RKO (cell line): Measurements from ENCODE around the gene COL18A1.
"Not testable (repeated sequence)": the region's sequence is repeated elsewhere in the genome, so short reads cannot be mapped to it uniquely, and the experiment has no call there.

Experiments
- DNase-seq: peaks from one replicate; pipeline ENCODE4 v3.0.0-alpha.2; 2016; ENCODE audit warnings: low spot score

Gene COL18A1

DNA sequence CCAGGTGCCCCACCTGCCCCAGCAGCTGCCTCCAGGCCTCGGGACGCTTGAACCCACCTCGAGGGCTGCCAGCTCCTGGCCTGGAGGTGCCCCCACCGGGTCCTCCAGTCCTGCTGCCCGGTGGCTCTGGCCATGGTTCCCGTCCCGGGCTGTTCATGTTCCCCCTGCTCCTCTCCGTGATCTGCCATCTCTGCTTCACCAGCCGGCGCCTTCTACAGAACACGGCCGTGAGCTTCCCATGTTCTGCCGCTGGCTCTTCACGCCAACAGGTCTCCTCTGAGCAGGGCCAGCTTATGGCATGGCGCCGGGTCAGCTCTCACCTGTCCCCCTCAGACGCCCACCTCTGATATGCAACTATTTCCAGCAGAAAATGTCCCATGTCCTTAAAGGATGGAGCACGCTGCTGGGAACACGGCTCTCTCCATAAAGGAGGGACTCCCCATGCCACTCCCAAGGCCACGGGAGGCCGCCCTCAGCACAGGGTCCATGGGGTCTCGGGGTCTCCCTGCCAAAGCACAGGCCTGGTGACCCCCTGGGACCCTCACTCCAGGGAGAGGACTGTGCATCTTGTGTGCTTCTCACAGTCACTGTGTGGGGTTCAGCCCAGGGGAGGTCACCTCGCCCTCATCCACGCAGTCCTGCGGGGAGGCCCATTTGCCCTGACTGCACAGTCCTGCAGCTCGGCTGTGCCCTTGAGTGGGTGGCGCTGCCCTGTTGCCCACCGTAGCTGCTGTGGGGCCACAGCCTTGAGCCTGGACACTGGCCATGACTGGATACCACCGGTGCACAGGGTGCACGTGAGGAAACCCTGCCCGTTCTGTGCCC, 36.7 kb downstream of the COL18A1 start:
- DNase-seq = no peak

GRCh38 chr21:45442276-45442675, 37.3 kb downstream of the COL18A1 start:
- no peak for DNase-seq

DNA sequence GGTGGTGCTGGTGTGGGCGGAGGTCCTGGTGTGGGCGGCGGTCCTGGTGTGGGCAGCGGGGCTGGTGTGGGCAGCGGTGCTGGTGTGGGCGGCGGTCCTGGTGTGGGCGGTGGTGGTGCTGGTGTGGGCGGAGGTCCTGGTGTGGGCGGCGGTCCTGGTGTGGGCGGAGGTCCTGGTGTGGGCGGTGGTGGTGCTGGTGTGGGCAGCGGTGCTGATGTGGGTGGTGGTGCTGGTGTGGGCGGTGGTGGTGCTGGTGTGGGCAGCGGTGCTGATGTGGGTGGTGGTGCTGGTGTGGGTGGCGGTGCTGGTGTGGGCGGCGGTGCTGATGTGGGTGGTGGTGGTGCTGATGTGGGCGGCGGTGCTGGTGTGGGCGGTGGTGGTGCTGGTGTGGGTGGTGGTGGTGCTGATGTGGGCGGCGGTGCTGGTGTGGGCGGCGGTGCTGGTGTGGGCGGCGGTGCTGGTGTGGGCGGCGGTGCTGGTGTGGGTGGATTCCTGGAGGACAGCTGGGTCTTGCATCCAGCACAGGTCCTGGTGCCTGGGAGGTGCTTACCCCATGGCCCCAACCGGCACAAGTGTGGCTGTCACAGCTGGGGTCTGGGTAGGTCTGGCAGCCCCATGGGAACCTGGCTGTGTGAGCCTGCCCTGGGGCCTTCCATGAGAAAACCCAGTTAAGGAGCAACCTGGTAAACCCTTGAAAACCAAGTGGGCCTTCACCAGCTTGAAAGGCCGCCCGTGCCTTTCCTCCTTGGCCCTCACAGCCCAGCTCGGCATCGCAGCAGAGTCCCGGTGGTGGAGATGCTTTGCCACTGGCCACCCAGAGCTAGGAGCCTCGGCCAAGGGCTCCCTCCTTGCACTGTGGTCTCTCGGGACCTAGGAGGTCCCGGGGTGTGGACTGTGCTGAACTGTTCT, 38.0 kb downstream of the COL18A1 start:
- DNase-seq = not testable (repeated sequence)

- DNase-seq = no peak
Measured at GRCh38 chr21:45443595-45444181, 38.7 kb downstream of the COL18A1 start.

- DNase-seq = no peak
Measured at GRCh38 chr21:45444385-45444784, 39.4 kb downstream of the COL18A1 start.

DNA sequence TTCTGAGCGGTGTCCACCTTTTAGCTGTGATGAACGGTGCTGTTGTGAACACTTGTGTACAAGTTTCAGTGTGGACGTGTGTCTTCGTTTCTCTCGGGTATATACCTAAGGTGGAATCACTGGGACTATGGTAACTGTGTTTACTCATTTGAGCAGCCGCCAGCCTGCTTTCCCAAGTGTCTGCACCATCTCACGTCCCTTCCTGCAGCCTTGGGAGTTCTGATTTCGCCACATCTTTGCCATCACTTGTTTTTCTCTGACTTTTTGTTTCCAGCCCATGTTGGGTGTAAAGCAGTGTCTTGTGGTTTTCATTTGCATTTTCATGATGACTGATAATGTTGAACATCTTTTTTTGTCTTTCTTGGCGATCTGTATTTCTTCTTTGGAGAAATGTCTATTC, 40.4 kb downstream of the COL18A1 start:
- no peak for DNase-seq

GRCh38 chr21:45447821-45448220, 42.9 kb downstream of the COL18A1 start:
- DNase-seq = no peak

GRCh38 chr21:45448283-45448809, 43.4 kb downstream of the COL18A1 start:
- no peak for DNase-seq

GRCh38 chr21:45448810-45449657, 44.1 kb downstream of the COL18A1 start:
- no peak for DNase-seq

- no peak for DNase-seq
Measured at GRCh38 chr21:45449658-45450422, 44.9 kb downstream of the COL18A1 start.

DNA sequence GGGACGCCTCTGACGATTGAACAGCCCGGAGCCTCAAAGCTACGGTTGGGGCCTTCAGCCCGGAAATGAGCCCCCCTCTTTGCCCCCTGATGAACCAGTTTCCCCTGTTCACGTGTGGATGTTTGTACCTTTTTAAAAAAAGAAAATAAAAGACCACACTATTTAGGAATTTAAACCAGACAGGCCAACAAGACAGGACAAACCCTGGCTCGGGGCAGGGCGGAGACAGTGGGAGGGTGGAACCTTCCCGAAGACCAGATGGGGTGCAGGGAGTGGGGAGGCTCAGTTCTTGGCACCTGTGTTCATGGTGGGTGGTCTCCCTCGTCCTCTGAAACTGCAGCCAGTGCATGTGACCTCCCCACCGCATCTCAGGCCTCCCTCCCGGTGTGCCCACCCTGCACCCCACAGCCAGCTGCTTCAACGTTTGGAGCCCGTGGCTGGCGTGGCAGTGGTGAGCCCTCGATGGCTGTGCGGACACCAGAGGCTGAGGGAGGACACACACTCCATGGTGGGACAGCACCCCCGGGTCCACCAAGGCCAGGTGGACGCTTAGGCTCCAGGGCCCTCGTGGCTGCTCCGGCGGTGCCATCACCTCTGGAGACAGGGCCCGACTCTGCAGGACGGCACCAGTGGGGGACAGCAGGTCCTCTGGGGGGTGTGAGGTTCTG, 45.6 kb downstream of the COL18A1 start:
- DNase-seq = no peak

- DNase-seq = no peak
Measured at GRCh38 chr21:45451091-45451740, 46.3 kb downstream of the COL18A1 start.

GRCh38 chr21:45451771-45452182, 46.8 kb downstream of the COL18A1 start:
- DNase-seq = no peak

DNA sequence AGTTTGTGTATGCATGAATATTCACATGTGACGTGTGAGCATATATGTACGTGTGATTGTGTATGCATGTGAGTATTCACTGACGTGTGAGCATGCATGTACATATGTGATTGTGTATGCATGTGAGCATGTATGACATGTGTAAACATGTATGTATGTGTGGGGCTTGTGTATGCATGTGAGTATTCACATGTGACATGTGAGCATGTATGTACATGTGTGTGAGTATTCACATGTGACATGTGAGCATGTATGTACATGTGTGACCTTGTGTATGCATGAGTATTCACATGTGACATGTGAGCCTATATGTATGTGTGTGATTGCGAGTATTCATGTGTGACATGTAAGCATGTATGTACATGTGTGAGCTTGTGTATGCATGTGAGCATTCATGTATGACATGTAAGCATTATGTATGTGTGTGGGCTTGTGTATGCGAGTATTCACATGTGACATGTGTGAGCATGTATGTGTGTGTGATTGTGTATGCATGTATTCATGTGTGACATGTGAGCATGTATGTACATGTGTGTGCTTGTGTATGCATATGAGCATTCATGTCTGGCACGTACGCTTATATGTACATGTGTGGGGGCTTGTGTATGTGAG, 47.8 kb downstream of the COL18A1 start:
- no peak for DNase-seq

GRCh38 chr21:45453308-45453950, 48.5 kb downstream of the COL18A1 start:
- DNase-seq = no peak

DNA sequence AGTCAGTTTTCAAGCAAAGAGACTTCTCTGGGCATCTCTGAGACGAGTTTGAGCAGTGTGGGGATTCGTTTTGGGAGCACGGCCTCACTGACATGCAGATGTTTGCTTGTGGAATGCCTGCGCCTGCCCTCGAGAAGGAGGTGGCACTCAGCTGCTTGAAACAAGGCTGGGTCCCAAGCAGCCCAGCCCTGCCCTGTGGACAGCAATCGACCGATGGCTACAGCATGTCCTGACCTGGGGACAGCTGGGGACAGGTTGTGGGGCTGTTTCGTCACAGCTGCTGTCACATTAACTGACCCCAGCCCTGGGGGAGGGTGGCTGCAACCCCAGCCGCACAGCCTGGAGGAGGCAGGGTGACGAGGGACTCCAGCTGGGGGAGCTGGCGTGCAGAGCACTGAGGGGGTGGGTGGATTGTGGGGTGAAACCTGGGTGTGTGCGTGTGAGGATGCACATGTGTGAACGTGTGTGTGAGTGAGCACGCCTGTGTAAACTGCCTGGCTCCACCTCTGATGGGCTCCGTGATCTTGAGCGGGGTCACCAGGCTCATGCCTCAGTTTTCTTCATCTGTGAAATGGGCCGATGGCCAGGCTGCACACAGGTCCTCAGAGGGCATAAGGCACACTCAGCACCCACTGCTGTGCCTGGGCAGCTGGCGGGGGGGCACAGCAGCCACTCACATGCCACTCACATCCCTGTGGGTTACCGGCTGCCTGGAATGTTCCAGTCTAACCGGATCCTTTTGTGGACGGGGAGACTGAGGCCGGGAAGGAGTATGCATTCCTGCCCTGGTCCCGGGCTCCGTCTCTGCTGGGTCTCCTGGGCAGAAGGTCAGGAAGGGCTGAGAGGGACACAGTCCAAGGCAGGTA, 49.3 kb downstream of the COL18A1 start:
- no peak for DNase-seq

- no peak for DNase-seq
Measured at GRCh38 chr21:45454926-45455673, 50.1 kb downstream of the COL18A1 start.
